HG03342 (cell line): Measurements from ENCODE around the gene ZNRF3.
A peak's percentile ranks its signal among the peaks of the same experiment; 100 is the strongest.
"Not testable (repeated sequence)": the region's sequence is repeated elsewhere in the genome, so short reads cannot be mapped to it uniquely, and the experiment has no call there.

Experiments
- ATAC-seq: cut with Tn5 transposase; IDR thresholded peaks from one replicate; pipeline ENCODE4 v1.9.1; 2021; ENCODE audit warnings: mild to moderate bottlenecking, moderate library complexity; ENCODE audit not compliant: unreplicated experiment

Gene ZNRF3

DNA sequence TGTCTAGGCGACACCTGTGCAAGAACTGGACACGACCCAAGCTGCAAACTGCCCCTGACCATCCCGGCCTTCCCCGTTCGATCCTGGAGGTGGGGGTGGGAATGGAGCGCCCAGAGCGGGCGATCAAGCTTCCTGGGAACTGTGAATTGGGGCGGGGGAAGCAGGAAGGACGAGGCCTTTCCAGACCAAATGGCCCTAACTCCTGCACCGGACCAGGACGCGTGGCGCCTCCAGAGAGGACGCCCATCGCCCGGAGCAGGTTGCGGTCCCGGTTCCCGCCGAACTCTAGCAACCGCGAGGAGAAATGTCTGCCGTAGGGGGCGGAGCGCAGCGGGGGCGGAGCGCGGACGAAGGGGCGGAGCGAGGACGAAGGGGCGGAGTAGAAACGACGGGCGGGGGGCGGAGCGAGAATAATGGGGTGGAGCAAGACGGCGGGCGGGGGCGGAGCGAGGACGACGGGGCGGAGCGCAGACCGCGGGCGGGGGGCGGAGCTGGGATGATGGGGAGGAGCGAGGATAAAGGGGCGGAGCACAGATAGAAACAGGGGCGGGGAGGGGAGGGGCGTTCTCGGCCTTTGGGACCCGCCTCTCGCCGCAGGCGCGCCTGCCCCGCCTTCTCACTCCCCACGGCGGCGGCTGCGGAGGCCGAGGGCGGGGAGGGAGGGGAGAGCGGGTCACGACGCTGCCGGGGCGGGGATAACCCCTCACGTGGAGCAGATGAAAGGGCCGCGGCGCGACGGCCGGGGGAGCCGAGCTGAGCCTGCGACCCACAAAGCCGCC lies at the start of gene ZNRF3:
Gene ZNRF3 (plus strand): TSS at position 695 of the 779 bp plus-strand sequence. CDS start 195 bp downstream, outside the sequence.
- peak; percentile 60 for ATAC-seq

DNA sequence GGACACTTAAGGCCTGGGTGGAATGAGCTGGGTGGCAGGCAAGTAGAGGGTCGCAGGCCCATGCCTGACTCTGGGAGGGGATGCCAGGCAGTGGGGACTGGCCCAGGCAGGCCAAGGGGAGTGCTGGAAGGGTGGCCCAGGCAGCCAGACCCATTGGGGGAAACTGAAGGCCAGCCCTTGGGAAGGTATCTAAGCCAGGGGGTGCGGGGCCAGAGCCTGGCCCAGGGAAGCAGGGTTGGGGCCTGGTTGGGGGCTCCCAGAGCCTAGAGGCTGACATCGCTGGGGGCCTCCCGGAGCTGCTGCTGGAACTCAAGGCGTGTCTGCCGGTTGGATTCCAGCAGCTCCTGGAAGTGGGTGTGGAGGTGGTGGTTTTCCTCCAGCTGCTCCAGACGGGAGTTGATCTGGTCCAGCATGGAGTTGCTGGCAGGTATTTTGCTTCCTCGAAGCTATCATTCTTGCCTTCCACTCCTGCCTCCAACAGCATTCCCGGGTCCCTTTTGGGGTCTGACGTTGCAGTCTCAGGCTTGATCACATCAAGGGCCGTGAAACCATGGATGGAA lies 47.7 kb upstream of the ZNRF3 start:
- ATAC-seq: no peak

DNA sequence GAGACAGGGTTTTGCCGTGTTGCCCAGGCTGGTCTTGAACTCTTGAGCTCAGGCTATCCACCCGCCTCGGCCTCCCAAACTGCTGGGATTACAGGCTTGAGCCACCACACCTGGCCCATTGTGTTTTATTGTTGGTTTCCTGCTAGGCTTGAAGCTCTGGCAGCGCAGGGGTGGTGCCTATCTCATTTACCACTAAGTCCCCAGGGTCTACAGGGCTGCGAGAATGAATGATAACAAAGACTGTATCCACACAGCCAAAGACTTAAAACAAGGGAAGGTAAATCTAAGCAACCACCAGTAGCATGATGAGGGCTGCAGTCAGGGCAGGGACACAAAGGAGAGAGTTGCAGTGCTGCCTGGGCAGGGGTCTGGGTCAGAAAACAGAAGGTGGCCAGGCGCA lies 45.7 kb upstream of the ZNRF3 start:
- no peak for ATAC-seq

DNA sequence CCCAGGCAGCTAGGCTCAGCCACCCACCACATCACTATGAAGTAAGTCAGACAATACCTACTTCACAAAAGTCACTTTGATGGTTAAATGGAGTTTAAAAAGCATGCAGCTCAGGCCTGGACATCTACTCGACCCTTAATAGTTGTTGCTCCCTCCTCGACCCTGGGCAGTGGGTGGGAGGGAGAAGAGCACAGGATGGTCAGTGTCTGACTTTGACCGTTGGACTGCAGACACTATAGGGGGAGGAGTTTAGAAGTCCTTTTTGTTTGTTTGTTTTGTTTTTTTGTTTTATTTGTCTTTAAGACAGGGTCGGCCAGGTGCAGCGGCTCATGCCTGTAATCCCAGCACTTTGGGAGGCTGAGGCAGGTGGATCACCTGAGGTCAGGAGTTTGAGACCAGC lies 44.4 kb upstream of the ZNRF3 start:
- no peak for ATAC-seq

DNA sequence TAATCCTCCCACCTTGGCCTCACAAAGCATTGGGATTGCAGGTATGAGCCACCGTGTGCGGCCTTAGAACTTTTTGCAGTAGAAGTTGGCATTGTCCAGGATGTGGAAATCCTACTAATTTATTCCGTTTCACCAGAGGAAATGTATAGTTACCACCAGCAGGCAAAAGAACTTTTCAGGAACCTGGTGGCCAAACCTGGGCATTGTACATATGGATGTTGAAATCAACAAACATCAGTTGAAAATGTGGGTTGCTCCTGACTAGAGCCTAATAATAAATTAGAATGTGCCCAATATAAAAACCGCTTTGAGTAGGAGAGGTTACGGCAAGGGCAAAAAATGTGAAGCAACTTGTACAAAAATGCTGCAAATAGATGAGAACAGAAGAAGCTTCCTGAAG lies 42.3 kb upstream of the ZNRF3 start:
- no peak for ATAC-seq

DNA sequence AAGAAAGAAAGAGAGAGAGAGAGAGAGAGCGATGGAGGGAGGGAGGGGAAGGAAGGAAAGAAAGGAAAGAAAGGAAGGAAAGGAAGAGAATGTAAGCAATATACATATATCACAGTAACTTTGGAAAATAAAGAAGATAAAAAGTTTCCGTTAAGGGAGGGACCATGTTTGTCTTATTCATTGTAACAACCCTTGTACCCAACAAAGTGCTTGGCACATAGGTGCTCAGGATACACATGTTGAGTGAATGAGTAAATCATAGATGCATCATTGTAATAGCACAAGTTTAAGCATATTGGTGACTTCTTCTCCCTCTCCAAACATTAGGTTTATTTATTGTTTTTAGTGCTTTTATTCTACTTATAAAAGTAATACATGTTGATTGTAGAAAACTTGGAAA lies 39.7 kb upstream of the ZNRF3 start:
- ATAC-seq: no peak

DNA sequence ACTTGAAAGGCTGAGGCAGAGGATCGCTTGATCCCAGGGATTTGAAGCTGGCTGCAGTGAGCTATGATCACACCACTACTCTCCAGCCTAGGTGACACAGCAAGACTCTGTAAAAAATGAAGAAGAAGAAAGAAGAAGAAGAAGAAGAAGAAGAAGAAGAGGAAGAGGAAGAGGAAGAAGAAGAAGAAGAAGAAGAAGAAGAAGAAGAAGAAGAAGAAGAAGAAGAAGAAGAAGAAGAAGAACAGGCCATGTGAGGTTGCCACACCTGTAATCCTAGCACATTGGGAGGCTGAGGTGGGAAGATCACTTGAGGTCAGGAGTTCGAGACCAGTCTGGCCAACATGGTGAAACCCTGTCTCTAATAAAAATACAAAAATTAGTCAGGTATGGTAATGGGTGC lies 39.1 kb upstream of the ZNRF3 start:
- ATAC-seq: not testable (repeated sequence)

DNA sequence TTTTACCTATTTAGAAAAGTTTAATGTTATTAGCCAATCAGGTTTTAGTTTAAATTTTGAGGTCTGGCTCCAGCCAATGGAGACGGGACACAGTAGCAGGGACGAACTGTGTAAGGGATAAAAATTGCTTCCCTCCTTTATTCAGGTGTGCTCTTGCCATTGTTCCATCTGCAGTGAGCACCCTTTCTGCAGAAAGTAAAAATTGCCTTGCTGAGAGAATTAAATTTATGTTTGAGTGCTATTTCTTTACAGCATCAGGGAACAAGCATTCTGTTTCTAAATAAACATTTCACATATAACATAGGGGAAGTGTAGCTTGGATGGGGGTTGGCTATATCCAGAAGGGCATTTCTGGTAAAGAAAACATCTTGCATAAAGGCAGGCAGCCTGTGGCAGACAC lies 36.4 kb upstream of the ZNRF3 start:
- no peak for ATAC-seq

DNA sequence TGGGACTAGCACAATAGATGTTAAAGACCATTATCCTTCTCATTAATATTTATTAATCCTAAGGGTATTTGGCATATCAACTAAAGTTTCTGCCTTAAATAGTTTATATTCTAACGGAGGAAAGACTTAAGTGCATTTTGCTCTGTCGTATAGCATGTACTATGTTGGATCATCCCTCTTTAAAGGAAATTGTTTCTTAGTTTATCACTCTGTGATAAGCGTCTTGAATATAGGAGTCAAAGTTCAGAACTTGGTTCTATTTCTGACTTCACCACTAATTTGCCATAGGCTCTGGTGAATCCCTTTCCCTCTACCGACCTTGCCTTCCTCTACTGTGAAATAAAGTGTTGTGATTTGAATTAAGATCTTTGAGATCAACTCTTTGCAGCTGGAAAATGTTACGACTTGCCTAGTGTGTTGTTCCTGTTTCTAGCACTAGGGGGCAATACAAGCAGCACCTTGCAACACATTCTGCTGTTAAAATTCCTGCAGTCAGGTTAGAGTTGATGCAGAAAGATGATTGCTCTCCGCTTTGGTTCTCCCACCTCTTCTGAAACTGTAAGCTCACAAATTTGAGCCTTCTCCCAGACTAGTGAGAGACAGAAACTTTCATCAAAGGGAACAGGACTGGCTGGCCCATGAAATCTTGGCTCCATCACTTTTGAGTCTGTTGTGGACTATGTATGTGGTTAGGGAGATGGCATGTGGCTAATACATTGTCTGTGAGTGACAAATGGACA lies 27.8 kb upstream of the ZNRF3 start:
- no peak for ATAC-seq

DNA sequence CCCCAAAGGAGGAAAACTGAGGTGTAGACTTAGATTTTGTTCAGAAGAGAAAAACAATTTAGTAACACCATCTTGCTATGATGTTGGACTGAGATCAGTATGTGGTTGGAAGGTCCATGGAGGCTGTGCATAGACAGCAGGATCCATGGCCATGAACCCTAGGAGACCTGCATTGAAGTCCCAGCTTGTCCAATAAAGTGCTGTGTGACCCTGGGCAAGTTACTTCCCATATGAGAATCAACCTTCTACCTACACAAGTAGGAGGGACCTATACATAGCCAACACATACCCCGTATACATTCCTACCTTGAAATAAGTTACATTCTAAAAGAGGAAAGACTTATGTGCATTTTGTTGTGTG lies 27.3 kb upstream of the ZNRF3 start:
- no peak for ATAC-seq

DNA sequence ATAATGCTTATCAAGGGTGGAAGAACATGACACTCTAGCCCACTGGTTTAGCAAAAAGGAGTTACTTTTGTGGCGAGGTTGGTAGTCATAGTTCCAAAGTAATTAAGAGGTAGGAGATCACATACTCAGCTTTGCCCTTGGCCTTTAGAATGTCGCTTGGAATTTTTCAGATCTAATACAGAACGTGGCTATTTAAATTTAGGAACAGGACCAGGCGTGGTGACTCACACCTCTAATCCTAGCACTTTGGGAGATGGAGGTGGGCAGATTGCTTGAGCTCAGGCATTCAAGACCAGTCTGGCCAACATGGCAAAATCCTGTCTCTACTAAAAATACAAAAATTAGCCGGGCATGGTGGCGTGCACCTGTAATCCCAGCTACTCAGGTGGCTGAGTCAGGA lies 26.1 kb upstream of the ZNRF3 start:
- ATAC-seq: no peak

DNA sequence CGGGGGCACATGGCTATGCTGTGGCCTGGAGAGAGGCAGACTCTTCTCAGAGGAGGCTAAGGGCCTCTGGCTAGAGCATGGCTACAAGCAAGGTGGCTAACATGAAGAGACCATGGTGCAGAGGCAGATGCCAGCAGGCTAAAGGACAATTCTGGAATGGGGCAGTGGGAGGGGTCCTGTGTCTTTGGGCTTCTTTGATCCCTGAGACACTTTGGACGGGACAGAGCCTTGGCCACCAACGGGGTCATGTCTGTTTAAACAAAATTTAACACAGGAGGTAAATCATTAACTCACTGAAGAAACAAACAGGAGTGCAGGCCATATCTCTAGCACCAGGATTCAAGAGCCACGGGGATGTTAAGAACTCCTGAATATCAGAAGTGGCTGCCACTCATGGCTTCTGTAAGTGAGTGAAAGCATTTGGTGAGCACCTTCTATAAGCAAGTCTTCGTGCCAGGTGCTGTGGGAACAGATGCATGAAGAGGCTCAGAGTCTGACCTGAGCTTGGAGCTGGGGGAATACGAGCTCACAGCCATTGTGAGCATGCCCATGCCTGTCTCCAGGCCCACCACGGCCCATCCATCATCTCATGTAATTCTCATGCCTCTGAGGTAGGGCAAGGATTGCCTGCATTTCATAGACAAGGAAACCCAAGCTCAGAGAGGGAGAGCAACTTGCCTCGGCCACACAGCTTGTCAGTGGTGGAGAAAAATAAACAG lies 18.3 kb upstream of the ZNRF3 start:
- ATAC-seq: no peak

DNA sequence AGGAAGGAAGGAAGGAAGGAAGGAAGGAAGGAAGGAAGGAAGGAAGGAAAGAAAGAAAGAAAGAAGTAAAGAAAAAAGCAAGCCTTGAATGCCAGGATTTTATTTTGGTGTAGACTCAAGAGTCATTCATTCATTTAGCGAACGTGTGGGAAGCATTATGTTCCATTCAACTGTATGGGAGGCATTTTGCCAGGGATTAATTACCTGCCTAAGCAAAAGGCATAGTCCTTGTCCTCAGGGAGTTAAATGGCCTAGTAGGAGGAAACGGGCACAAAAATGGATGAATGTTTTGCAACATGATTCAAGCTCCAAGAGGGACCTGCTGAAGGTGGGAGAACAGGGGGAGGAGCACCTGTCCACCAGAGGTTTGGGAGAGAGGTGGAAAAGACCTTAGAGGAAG lies 16.2 kb upstream of the ZNRF3 start:
- ATAC-seq: no peak

DNA sequence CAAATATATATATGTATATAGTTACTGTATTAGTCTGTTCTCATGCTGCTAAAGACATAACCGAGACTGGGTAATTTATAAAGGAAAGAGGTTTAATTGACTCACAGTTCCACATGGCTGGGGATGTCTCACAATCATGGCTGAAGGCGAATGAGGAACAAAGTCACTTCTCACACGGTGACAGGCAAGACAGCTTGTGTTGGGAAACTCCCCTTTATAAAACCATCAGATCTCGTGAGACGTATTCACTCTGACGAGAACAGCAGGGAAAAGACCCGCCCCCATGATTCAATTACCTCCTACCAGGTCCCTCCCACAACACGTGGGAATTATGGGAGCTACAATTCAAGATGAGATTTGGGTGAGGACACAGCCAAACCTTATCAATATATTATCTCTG lies 15.0 kb upstream of the ZNRF3 start:
- ATAC-seq: not testable (repeated sequence)

DNA sequence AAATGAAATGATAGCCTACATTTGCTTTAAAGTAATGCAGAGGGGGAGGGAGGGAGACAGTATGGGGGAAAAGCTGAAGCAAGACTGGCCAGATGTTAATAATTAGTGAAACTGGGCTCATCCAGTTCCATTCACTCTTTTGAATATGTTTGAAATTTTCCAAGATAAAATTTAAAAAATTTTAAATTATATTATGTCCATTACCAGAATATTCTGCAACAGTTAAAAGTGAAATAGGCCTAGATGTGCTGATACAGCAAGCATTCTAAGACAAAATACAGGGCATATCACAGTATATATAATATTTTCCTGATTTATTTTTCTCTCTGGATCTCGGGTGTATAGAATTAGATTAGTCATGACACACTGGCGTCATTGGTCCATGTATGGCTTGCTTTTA lies 13.6 kb upstream of the ZNRF3 start:
- no peak for ATAC-seq

DNA sequence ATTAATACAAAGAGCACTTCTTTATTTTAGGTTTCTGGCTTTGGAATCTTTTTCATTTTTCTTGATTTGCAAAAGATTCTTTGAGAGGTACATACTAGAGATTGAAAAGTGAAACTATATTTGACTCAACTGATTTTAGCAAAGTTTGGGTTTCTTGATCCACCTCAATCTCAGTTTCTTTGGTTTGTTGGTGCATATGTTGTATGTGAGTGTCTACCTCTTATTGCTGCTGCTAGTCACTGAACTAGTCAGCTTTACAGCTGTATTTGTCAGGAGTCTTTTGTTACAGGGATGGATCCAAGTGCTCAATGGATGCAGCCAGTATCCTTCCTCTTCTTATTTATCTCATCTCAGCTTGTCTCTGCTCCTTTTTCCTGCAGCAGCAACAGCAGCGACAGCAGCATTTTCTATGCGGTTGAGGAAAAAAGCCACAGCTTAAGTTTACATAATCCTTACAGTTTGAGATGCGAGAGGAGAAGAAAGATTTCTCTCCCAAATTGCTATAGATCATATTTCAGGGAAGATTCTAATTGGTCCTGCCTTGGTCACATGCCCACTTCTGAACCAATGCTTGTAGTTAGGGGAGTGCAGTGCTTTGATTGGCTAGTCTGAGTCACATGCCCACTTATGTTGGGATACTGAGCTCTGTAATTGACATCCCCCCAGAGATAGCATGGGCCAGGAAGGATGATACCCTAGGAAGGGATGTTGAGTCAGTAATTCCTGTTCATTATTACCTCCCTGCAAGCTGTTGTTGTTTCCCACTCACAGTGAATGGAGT lies 10.0 kb upstream of the ZNRF3 start:
- no peak for ATAC-seq

DNA sequence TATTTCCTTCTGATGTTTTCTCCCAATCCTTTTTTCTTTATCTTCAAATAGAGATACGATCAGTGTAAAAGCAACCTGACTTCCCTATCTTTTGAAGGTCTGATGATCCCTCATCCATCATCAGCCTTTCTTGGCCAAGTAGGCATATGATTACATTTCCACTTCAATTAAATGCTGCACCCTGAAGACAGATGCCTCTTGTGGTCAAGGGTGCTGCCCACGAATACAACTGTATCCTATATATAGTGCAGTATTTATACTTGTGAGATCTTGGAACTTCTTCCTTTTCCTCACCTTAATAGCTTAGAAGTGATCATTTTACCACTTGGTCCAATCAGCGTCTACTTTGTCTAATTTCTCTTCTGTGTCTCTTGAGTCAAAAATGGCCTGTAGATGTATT lies 9.3 kb upstream of the ZNRF3 start:
- ATAC-seq: no peak

DNA sequence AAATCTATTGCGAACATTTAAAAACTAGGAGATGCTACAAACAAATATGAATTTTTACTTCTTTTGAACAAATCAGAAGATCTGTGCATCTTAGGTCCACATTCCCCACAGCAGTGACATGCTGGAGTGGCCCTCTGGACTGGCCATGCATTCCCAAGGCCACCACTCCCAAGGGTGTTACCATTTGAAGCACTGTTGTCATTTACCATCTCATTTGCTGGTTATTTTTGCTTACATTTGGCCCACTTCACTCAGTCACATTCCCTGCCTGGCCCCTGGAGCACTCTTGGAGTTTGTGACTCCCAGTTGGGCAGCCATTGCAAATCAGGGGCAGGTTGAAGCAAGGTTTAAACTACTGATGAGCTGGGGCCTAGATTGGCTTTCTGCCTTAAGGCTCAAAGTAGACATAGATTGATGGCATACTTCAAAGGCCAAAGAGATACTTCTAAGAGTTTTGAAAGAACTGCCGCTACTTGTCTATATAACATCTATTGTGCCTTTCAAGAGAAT lies 8.5 kb upstream of the ZNRF3 start:
- ATAC-seq: no peak

DNA sequence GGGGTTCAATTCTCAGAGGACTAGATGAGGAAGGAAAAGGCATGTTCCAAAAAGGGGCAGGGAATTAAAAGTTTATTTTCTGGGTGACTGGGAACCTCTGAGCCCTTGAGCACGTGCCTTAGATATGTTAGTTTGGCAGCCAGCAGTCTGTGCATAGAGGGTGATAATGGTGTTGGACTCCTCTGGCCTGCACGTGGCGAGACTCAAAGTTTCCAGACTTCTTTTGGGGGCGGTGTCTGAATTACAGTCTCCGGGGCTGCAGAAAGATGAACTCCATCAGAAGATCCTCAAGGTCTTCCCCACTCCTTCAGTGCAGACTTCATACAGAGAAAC lies 861 bp upstream of the ZNRF3 start:
- ATAC-seq: no peak

DNA sequence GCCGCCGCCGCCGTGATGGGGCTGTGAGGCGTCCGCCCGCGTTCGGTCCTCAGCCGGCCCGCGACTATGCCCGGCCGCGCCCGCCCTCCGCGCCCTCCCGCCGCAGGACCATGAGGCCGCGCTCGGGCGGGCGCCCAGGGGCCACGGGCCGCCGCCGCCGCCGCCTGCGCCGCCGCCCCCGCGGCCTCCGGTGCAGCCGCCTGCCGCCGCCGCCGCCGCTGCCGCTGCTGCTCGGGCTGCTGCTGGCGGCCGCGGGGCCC lies 215 bp downstream of the ZNRF3 start:
- ATAC-seq: no peak
